Erythroblast (primary cell): ENCODE results near the gene NTN3.
"Not testable (repeated sequence)": the region's sequence is repeated elsewhere in the genome, so short reads cannot be mapped to it uniquely, and the experiment has no call there.

Experiments
- DNase-seq, 2 experiments: peaks; one replicate each; lab custom pipeline; 2025; lab: John Stamatoyannopoulos, UW
- GATA1 ChIP-seq: IDR thresholded peaks from 2 replicates; pipeline ENCODE4 v1.6.1; 2011; ENCODE audit warnings: low read depth, mild to moderate bottlenecking, control low read depth, low read length, moderate library complexity
- POLR2A ChIP-seq: IDR thresholded peaks from 2 replicates; pipeline ENCODE4 v1.6.1; 2011; ENCODE audit warnings: mild to moderate bottlenecking, low read length

Gene NTN3

DNA sequence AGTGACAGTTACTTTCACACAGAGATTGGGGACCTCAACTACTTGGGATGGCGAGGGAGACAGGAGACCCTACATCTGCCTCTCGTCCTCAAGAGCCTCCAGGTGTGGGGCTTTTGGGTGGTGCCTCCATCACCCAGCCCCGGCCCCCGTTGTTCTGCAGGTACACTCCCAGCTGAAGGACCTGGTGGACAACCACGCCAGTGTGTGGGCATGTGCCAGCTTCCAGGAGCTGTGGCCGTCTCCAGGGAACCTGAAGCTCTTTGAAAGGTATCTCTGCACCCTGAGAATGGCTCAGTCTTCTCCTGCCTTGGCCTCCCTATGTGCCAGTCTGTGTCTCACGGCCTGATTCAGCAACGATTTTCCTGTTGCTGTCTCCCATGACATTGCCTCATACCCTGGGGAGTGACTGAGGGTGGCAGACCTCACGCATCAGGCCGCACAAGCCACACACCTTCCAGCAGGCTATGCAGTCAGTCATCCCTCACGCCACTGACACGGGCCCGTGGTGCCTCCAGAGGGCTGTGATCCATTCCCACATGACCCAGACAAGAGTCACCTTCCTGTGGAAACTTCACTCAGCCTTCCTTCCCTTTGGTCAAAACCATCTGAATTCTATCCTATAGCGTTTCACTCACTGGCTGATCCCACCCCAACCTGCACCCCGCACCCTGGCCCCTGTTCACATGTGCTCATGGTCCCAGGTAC, 38.1 kb upstream of the NTN3 start:
- DNase-seq: no peak
- TF ChIP-seq GATA1 (no peak), POLR2A (no peak)

DNA sequence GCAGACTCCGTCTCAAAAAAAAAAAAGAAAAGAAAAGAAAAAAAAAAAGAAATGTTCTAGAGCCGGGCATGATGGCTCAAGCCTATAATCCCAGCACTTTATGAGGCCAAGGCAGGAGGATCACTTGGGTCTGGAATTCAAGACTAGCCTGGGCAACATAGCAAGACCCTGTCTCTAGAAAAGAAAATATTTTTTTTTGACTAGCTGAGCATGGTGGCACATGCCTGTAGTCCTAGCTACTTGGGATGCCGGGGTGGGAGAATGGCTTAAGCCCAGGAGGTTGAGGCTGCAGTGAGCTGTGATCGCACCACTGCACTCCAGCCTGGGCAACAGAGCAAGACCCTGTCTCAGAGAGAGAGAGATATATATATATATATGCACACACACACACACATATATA, 35.9 kb upstream of the NTN3 start:
- not testable (repeated sequence) for DNase-seq

DNA sequence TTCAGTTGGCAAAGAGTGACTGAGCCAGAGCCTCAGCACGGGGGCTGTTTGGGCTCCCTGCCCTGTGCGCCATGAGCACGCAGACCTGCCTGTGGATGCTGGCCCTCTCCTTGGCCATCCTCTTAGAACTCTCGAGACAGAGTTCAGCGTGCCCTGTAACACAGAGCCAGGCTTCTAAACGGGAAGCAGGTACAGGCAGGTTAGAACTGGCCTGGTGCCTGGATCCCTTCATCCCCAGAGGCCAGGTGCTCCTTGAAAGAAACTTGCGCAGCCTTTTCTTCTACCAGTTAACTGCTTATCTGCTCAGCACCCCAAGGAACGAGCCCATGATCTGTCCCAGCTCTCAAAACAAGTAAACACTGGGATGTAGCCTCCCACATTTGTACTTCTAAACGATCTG, 35.0 kb upstream of the NTN3 start:
- TF ChIP-seq POLR2A (no peak), GATA1 (no peak)
- no peak for DNase-seq

DNA sequence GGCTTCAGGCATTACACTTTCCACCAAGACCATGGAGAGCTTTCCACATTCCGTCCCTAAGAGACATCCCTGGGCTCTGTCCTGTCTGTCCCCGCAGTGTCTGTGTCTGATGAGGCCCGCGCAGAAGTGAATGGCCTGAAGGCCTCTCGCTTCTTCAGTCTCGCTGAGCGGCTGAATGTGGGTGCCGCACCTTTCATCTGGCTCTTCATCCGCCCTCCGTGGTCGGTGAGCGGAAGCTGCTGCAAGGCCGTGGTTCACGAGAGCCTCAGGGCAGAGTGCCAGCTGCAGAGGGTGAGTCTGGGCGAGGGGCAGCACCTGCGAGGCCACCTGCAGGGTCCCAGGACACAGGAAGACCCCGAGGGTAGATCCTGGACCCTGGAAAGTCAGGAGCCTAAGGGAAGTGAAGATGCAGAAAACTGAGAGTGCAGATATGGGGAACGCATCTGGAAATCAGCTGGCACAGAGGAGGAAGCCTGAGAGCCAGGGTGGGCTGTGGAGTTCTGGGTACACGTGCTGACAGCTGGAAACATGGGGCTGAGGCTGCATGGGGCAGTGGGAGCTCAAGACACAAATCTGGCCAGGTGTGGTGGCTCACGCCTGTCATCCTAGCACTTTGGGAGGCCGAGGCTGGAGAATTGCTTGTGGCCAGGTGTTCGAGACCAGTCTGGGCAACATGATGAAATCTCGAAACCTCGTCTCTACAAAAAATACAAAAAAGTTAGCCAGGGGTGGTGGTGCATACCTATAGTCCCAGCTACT, 33.9 kb upstream of the NTN3 start:
- TF ChIP-seq POLR2A: no peak
- TF ChIP-seq GATA1: no peak
- DNase-seq: no peak

DNA sequence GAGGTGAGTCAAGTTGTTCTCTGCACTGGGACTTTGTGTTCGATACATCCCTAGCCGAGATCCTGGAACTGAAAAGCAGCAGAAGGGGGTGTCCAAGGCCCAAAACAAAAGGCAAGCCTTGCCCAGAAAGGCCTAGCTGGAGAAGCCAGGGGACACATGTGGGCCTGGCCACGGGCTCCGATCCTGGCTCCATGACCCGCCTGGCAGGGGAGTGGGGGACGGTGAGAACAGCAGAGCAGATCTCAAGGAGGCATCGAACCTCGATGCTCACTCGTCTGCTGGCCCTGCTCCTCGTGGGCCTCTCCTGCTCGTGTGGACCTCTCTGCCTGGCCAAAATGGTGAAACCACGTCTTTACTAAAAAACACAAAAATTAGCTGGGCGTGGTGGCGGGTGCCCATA, 33.0 kb upstream of the NTN3 start:
- TF ChIP-seq GATA1 (no peak), POLR2A (no peak)
- DNase-seq: no peak

DNA sequence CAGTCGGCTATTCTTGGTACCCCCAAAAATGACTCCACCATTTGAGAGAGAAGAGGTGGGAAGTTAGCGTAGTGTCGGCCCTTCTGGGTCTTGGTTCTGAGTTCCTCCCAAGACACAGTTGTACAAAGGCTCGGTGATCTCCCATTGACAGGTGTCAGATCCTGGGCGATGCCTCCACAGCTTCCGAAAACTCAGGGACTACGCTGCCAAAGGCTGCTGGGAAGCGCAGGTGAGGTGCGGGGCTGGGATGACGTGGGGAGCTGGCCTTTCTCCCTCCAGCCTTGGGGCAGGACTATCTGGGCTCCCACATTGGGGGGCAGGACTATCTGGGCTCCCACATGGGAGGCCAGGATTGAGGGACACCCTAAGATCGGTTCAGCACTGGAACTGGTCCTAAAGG, 31.5 kb upstream of the NTN3 start:
- no peak for TF ChIP-seq GATA1
- no peak for TF ChIP-seq POLR2A
- no peak for DNase-seq

DNA sequence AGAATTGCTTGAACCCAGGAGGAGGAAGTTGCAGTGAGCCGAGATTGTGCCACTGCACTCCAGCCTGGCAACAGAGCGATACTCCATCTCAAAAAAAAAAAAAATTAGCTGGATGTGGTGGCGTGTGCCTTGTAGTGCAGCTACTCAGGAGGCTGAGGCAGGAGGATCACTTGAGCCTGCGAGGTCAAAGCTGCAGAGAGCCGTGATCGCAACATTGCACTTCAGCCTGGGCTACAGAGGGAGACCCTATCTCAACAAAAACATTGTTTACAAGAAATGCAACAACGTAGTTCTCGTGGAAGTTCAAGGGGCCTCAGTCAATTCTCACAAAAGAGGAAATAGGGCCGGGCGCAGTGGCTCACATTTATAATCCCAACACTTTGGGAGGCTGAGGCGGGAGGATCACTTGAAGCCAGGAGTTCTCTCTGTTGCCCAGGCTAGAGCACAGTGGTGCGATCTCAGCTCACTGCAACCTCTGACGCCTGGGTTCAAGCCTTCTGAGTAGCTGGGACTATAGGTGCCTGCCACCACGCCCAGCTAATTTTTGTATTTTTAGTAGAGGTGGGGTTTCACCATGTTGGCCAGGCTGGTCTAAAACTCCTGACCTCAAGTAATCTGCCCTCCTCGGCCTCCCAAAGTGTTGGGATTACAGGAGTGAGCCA, 29.8 kb upstream of the NTN3 start:
- not testable (repeated sequence) for DNase-seq

DNA sequence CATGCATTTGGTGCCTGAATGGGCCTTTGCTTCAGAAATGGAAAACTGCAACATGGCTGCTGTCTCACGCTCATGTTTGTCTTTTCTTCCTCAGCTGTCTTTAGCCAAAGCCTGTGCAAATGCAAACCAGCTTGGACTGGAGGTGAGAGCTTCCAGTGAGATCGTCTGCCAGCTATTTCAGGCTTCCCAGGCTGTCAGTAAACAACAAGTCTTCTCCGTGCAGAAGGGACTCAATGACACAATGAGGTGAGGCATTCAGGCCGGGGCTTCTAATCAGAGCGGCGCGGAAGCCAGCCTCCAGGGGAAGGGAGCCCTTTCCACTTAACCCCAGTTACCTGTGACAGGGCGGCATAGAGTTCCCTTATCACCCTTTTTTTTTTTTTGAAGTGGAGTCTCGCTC, 27.5 kb upstream of the NTN3 start:
- TF ChIP-seq POLR2A: no peak
- no peak for TF ChIP-seq GATA1
- DNase-seq: no peak

DNA sequence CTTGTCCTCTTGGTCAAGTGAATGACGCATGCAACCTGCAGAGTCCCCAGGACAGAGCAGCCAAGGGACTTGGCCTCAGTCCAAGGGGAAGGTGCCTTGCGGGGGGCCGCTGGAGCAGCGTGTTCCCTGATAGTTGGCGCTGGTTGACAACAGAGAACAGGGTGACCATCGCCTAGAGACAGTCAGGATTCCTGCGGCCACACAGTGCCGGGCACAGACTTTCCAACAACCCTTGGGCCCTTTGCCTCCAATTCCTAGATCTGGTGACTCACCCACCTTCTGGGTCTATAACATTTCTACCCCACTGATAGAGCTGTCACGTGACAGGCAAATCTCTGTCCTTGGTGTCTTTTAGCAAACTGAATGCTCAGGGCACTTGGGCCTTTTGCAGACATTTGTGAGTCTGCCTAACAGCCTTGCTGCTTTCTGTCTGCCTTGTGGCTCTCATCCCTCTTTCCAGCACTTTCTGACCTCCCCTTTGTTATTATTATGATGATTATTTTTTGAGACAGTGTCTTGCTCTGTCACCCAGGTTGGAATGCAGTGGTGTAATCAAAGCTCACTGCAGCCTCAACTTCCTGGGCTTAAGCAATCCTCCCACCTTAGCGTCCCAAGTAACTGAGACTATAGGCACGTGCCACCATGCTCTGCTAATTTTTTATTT, 23.0 kb upstream of the NTN3 start:
- no peak for DNase-seq

DNA sequence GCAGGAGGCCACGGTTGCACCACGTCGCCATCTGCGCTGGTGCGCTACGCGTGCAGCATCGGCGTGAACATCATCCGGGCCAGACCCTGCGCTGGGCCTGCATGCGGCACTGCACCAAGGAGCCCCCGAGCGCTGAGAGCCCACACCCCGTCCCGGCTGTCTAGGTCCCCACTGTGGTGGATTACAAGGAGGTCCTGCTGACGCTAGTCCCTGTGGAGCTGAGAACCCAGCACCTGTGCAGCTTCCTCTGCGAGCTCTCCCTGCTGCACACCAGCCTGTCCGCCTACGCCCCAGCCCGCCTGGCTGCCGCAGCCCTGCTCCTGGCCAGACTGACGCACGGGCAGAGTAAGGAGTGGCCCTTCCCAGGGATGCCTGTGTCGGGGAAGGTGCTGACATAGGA, 22.0 kb upstream of the NTN3 start:
- TF ChIP-seq POLR2A: no peak
- TF ChIP-seq GATA1: no peak
- no peak for DNase-seq

More for the DNA sequence above, 23.0 kb upstream of the NTN3 start:
- TF ChIP-seq POLR2A (no peak), GATA1 (no peak)

DNA sequence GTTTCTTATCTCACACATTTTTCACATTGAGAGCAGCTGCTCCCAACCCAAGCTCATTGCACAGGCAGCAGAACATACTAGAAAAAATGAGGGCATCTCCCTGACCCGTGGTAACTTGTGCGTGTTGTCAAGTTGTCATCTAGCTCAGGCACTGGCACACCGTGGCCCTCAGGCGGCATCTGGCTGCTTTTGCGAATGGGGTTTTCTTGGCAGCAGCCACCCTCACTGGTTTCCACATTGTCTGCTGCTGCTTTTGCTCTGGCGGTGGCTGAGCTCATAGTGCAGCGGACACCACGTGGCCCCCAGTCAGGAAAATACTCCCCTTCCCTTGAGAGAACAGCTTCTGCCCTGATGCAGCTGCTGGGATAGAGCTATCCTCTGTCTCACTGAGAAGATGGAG, 20.6 kb upstream of the NTN3 start:
- TF ChIP-seq POLR2A (no peak), GATA1 (no peak)
- DNase-seq: no peak

DNA sequence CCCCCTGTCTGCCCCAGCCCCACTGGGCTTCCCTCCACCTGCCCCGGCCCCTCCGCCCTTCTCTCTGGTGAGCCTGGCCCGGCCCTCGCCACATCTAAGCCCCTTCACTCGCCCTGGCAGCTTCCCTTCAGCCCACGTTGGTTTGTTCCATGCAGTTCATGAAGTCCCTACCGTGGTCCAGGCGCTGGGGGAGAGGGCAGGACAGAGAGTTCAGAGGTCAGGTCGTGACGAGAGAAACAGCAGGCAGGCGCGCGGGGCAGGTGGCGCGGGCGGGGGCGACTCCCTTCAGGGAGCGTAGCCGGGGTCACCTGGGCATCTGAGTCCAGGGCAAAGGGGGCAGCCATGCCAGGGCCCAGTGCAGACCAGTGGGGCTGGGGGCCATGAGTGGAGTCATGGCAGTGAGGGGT, 20.1 kb upstream of the NTN3 start:
- no peak for TF ChIP-seq POLR2A
- TF ChIP-seq GATA1: no peak
- no peak for DNase-seq

DNA sequence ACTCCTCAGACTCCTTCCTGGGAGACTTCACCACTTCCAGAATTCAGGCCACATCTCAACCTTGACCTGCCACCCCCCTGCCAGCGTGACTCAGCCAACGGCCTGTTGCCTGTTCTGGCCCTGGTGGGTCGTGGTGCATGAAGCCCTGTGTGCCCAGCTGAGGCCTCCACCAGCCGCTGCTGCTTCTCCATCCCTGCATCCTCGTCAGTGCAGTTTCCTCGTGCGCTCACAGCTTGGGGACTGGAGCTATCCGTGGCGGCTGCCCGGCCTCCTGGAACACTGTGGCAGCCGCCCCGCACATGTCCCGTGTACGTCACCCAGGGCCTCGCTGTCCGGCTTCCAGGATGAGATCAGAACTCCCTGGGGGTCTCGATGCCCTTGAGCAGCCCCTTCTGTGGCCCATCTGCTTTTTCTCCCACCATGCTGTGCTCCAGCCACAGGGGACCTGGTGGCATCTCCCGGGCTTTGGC, 19.2 kb upstream of the NTN3 start:
- no peak for TF ChIP-seq GATA1
- TF ChIP-seq POLR2A: no peak
- DNase-seq: no peak

DNA sequence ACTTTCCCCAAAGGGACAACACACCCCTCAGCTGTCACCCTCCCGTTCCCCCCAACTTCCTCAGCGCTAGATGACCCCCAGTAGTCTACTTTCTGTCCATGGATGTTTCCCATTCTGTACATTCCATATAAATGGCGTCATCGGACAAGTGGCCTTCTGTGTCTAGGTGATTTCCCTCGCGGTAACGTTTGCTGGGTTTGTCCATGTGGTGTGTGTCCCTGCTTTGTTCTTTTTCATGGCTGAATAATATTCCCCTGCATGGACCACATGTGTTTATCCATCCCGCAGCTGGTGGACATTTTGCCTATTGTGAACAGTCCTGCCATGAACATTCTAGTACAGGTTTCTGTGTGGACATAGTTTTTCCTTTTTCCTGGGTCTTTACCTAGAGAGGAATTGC, 18.4 kb upstream of the NTN3 start:
- no peak for DNase-seq
- TF ChIP-seq POLR2A (no peak), GATA1 (no peak)
